Erythroblast (primary cell): ENCODE measurements around the gene B4GAT1.
A peak's percentile ranks its signal among the peaks of the same experiment; 100 is the strongest.
"Not testable (repeated sequence)": the region's sequence is repeated elsewhere in the genome, so short reads cannot be mapped to it uniquely, and the experiment has no call there.

Experiments
- DNase-seq, 2 experiments: peaks; one replicate each; lab custom pipeline; 2025; lab: John Stamatoyannopoulos, UW
- GATA1 ChIP-seq: IDR thresholded peaks from 2 replicates; pipeline ENCODE4 v1.6.1; 2011; ENCODE audit warnings: low read depth, mild to moderate bottlenecking, control low read depth, low read length, moderate library complexity
- POLR2A ChIP-seq: IDR thresholded peaks from 2 replicates; pipeline ENCODE4 v1.6.1; 2011; ENCODE audit warnings: mild to moderate bottlenecking, low read length

Gene B4GAT1

DNA sequence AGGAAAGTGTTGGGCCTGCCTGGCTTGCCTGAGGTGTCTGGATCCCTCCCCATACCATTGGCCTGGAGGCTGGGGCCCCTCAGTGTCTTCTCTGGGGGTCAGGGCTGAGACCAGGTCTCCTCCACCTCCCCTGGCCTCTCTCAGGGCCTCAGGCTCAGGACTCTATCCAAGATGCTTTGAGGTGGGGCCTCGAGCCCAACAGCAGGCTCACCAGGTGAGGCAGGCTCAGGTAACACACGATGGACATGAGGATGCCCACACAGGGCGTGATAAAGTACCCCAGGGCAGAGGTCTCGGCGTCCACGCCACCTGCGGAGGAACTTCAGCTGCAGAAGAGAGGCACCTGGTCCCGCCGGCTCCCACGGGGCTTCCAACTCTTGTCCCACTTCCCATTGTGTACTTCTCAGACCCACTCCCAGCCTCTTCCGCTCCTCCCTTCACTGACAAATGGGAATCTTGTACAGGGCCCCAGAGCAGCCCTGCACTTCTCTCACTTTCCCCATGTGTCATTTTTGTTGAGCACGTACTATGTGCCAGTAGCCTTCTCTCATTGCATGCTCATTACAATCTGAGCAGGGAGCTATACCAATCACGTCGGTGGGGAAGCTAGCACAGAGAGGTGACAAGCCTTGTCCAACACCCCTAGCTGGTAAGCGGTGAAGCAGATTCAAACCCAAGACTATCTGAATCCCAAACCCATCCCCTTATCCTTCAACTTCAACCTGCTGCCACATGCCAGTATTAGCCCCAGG is 20.3 kb upstream of the B4GAT1 start:
- DNase-seq, result no peak
- TF ChIP-seq GATA1 (no peak), POLR2A (no peak)

DNA sequence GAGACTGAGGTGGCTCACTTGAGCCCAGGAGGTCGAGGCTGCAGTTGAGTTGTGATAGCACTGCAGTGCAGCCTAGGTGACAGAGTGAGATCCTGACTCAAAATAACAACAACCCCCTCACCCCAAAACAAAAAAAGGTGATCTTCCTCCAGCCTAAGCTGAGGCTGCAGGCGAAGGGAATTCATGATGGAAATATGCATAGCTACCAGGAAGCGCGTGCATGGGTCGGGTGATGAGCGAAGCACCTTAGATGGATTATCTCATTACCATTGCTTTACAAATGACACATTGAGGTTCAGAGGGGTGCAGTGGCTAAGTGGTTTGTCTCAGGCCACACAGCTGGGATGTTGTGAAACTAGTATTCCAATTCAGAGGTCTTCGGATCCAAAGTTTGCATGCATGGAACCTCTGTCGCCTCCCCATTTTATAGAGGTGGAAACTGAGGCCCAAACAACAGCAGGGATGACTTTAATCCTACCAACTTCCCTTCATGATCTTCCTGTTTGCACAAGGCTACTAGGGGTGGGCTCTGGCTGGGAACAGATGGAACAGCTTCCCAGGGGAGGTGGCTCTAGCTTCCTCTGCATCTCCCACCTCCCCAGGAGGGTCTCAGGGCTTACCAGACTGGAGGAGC is 19.5 kb upstream of the B4GAT1 start:
- no peak for TF ChIP-seq GATA1

DNA sequence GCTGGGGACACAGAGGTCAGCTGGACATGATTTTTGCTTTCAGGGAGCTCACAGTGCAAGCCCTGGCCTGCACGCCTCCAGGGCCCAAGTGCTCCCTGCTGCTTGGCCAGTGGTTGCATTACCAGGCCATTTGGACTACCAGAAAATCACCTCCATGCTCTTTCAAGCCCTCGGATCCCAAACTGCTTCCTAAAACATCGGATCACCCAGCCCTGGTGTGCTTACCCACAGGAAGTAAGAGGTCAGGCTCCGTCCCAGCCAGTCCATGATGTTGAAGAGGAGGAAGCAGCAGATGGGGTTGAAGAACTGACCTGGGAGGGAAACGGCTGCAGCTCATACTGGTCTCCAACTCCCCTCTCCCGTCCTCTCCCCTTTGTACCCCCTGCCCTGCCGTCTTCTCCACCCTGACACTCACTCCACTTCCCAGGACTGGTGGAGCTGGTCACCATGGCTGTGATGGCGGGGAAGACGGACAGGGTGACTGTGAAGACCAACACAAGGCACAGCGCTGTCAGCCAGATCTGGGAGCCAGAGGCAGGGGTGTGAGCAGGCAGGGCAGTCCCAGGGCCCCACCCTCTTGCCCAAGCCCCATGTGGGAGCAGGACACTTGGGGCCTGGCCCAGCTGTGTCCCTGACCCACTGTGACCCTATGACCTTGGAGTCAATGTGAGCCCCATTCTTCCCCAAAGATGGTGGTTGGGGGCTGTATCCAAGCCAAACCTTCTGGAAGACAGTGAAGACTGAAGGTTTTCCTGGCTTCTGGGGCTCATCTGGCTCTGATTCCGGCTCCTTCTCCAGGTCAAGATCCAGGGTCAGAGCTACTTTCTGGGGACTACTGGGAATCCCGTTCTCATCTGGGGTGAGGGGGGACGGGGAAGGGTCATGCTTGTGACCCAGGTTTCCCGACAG is 18.5 kb upstream of the B4GAT1 start:
- no peak for DNase-seq
- TF ChIP-seq POLR2A (peak; percentile 10), GATA1 (no peak)

More for the DNA sequence above, 19.5 kb upstream of the B4GAT1 start:
- DNase-seq, result no peak

DNA sequence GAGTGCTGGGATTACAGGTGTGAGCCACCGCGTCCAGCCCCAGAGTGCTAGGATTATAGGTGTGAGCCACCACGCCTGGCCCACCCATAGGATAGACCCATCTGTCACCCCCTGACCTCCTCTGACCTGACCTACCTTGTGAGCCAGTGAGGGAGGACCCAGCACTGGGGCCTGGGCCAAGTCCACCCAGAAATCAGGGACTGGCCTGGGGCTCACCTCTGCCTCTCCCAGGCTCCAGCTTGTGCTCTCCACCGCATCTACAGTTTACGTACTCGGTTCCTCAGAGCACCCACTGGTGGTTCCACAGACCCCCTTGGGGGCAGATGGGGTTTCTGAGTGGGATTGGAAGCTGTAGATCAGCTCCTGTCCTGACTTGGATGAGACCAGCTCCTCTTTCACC is 17.7 kb upstream of the B4GAT1 start:
- no peak for DNase-seq
- no peak for TF ChIP-seq POLR2A
- no peak for TF ChIP-seq GATA1

DNA sequence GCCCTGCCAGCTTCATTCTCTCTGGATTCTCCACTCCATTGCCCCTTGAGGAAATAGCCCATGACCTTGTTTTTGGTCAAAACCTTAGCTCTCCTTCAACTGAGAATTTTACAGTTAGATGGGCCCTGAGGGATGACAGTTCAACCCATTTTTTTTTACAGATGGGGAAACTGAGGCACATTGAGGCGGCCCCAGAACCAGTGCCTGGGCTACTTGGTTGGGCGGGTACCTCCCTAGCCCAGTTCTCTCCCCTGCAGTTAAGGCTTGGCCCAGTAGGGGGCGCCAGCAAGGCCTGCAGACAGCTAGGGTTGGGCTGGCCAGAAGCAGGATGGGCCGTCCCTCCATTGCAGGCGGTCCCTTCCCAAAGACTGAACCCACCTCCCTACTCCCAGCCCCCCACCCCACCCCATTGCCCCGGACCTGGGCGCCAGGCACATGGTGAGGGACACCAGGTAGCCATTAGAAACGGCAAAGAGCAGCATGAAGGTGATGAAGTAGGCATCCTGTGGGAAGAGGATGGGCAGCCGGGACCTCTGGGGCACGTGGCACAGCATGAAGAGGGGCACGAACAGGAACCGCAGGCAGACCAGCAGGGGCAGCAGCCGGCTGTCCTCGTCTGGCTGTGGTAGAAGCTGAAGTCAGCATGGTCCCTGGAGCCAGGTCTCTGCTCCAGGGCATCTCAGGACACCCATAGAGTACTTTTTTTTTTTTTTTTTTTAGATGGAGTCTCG is 16.5 kb upstream of the B4GAT1 start:
- DNase-seq, result peak; percentile 59 to 75
- TF ChIP-seq GATA1 (no peak), POLR2A (no peak)

- no peak for DNase-seq
- no peak for TF ChIP-seq GATA1
- no peak for TF ChIP-seq POLR2A
These were observed 15.8 kb upstream of the B4GAT1 start for GRCh38 chr11:66363187-66363601.

DNA sequence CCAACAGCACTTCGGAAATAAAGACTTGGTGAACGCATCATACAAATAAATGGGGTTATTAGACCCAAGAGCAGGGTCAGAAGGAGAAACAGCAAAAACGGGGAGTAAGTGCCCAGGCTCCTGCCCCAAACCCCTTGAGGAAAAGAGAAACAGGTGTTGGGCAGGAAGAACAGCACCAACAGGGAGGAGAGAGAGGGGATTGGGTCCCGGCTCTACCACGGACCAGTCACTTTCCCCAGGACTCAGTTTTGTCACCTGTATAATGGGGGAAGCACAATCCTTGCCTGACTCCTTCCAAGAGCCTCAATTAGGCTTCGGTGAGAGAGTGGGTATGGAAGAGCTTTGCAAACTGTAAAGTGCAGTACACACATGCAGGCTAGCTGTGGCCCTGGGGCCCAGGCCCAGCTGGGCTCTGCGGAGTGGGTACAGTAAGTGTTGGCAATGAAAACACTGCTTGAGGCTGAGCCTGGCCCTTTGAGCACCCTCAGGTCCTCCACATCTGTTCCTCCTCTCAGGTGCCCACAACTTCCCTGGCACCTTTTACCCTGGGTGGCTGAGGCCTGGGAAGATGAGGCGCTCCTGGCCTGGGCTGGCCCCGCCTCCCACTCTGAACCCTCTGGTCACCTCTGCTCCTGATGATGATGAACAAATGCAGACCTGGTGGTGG is 15.2 kb upstream of the B4GAT1 start:
- DNase-seq, result no peak
- TF ChIP-seq POLR2A (no peak), GATA1 (no peak)

DNA sequence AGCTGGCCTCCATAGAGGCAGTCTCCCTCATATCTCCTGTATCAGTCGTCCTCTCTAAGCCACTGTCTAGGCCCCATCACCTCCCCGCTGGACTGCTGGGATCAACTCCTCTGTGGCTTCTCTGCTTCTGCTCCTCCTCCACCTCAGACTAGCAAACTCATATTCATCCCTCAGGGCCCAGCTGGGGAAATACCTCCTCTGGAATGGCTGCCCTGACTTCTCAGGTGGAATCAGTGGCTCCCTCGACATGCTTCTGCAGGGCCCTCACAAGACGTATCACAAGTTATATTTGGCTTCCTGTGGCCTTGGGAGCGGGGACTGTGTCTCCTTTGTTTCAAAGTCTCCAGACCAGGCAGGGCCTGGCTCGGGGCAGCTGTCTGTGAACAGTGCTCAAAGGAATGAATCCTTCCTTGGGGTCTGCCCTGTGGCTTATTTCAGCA is 14.1 kb upstream of the B4GAT1 start:
- no peak for DNase-seq
- TF ChIP-seq POLR2A (no peak), GATA1 (no peak)

- TF ChIP-seq GATA1 (no peak), POLR2A (peak; percentile 18)
- DNase-seq, result no peak
These were observed 13.1 kb upstream of the B4GAT1 start for GRCh38 chr11:66360406-66361073.

- DNase-seq, result no peak
- TF ChIP-seq GATA1 (no peak), POLR2A (no peak)
These were observed 12.2 kb upstream of the B4GAT1 start for GRCh38 chr11:66359662-66360087.

DNA sequence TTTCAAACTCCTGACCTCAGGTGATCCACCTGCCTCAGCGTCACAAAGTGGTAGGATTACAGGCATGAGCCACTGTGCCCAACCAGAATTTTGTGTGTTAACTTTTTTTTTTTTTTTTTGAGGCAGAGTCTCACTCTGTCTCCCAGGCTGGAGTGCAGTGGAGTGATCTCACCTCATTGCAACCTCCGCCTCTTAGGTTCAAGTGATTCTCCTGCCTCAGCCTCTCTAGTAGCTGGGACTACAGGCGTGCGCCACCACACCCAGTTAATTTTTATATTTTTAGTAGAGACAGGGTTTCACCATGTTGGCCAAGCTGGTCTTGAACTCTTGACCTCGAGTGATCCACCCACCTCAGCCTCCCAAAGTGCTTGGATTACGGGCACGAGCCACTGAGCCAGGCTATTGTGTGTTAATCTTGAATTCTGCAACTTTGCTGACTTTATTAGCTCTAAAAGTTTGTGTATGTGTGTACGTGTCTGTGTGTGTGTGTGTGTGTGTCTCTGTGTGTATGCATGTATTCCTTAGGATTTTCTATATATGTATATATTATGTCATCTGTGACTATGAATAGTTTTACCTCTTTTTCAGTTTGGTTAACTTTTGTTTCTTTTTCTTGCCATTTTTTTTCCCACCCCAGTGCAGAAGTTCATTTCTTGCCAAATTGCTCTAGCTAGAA is 3.3 kb upstream of the B4GAT1 start:
- DNase-seq, result not testable (repeated sequence)

GRCh38 chr11:66349084-66349386 is 1.6 kb upstream of the B4GAT1 start:
- TF ChIP-seq POLR2A (no peak), GATA1 (no peak)
- DNase-seq, result no peak
